ENCODE data around the gene NKX2-2.

NKX2-2 gene

GRCh38 chr20:21522481-21523280 lies 8.8 kb upstream of the NKX2-2 start:
- TF ChIP-seq CTCF (IDR thresholded peaks at IDR 0.05; ENCODE audit: borderline replicate concordance, insufficient read depth, low read depth, low read length), result no peak
- H3K4me3 ChIP-seq (ENCODE audit: low read depth, low read length), result no peak overlapping the region

- no peak overlapping the region for H3K4me3 ChIP-seq (ENCODE audit: low read depth, low read length)
- TF ChIP-seq CTCF (IDR thresholded peaks at IDR 0.05; ENCODE audit: borderline replicate concordance, insufficient read depth, low read depth, low read length), result no peak
Observed at GRCh38 chr20:21521596-21522480, 8.0 kb upstream of the NKX2-2 start.

GRCh38 chr20:21520702-21521595 lies 7.1 kb upstream of the NKX2-2 start:
- TF ChIP-seq CTCF (IDR thresholded peaks at IDR 0.05; ENCODE audit: borderline replicate concordance, insufficient read depth, low read depth, low read length), result no peak
- H3K4me3 ChIP-seq (ENCODE audit: low read depth, low read length), result no peak overlapping the region

GRCh38 chr20:21519136-21519584 lies 5.3 kb upstream of the NKX2-2 start:
- TF ChIP-seq CTCF (IDR thresholded peaks at IDR 0.05; ENCODE audit: borderline replicate concordance, insufficient read depth, low read depth, low read length), result no peak
- H3K4me3 ChIP-seq (ENCODE audit: low read depth, low read length), result no peak overlapping the region

GRCh38 chr20:21518292-21518991 lies 4.6 kb upstream of the NKX2-2 start:
- TF ChIP-seq CTCF (IDR thresholded peaks at IDR 0.05; ENCODE audit: borderline replicate concordance, insufficient read depth, low read depth, low read length), result no peak
- no peak overlapping the region for H3K4me3 ChIP-seq (ENCODE audit: low read depth, low read length)

- no peak overlapping the region for H3K4me3 ChIP-seq (ENCODE audit: low read depth, low read length)
- TF ChIP-seq CTCF (IDR thresholded peaks at IDR 0.05; ENCODE audit: borderline replicate concordance, insufficient read depth, low read depth, low read length), result no peak
Observed at GRCh38 chr20:21517566-21518277, 3.9 kb upstream of the NKX2-2 start.
